Activated gamma-delta T cell (primary cell): ENCODE measurements around the gene KRT12.
"Not testable (repeated sequence)": the region's sequence is repeated elsewhere in the genome, so short reads cannot be mapped to it uniquely, and the experiment has no call there.

Source experiments
- DNase-seq: peaks from one replicate; lab custom pipeline; 2025; lab: John Stamatoyannopoulos, UW

Gene KRT12

DNA sequence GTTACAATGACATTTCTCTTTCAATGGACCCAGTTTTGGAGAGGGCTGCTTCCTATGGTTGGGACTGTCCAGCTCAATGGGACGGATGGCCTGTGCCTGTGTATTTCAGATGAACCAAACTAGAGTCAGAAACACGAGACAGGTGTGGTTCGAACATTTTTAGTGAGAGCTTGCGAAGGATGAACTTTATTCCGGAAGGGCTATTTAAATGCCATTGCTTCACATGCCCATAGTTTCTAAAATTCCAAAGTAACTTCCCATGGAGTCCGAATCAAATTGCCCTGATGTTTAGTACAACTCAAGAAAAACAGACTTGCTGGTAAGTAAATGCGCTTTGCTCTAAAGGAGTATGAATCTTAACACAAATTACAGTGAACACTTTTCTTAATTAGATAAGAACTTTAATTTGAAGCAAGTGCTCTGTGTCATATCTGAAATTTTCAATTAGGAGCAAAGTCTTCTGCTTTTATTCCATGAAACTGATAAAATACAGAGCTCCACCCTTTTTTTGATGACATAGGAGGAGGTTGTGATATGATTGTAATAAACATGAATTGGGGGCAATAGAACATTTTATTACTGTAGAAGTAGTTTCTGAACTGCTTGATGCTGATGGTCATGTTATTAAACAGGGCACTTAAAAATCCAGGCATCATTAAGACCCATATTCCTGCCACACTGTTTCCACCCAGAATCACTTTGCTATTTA lies 16.8 kb upstream of the KRT12 start:
- DNase-seq, result no peak

- no peak for DNase-seq
Observed at GRCh38 chr17:40883031-40883430, 16.0 kb upstream of the KRT12 start.

- no peak for DNase-seq
Observed at GRCh38 chr17:40879026-40879425, 12.0 kb upstream of the KRT12 start.

- DNase-seq, result no peak
Observed at GRCh38 chr17:40878044-40878443, 11.0 kb upstream of the KRT12 start.

- DNase-seq, result no peak
Observed at GRCh38 chr17:40873801-40874200, 6.8 kb upstream of the KRT12 start.

DNA sequence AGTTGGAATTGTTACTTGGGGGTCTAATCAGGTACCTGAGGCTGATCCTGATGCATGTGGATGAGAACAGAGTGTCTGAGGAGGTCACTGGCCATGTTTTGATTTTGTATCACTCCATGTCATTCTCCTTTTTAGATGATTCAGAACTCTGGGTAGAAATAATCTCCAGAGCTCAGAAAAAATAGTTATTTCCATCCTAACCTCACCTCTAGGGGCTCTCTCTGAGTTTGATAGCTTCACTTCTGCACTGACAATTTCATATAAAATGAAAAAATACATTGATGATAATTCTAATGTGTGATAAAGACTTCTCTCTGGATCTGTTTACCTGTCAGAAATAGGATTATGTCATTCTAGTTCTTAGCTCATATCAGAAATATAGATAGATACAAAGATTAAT lies 6.2 kb upstream of the KRT12 start:
- DNase-seq, result no peak

DNA sequence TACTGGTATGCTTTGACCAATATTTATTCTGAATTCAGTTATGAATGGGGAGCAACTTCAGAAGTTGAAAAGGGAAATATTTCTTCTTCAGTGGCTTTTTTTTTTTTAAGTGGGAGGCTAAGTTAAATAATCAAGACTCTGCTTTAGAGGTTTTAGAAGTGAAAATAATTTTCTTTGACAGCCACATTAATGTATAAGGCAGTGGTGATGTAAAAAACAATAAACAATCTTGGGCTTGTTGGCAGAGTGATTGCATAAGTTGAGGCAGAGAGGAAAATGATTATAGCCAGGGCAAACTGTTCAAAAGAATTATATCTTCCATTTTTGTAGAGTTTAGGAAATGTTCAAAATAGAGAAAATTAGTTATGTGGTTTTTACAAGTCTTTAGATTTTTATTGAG lies 5.4 kb upstream of the KRT12 start:
- DNase-seq, result no peak

DNA sequence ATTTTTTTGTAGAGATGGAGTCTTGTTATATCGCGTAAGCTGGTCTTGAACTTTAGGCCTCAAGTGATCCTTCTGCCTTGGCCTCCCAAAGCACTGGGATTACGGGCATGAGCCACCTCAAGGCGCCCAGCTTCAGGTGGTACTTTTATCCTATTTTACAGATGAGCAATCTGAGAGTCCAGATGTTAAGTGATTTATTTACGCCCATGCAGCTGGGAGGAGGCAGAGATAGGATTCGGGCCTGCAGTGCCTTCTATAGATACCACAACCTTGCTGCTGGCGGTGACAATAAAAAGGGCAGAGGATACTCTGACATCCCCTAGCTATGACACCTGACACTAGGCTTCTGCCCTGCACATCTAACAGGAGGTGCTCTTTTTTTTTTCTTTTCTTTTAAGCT lies 4.3 kb upstream of the KRT12 start:
- no peak for DNase-seq

DNA sequence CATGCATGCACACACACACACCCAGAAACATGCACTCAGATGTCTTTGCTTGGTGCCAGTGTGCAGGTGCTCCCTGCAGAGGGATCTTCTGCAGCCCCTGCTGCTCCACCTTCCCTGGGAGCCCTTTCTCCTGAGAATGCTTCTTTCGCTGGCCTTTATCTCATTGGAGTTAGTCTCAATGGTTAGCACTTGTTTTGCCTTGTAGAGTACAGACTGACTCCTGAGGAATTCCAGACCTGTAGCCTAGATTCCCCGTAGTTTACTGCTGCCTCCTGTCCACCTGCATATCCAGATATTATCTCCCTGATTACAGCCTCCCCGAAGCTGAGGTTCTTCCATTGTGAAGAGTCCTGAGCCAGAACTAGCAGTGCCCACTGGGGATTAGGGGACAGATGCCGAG lies 3.1 kb upstream of the KRT12 start:
- DNase-seq, result no peak

DNA sequence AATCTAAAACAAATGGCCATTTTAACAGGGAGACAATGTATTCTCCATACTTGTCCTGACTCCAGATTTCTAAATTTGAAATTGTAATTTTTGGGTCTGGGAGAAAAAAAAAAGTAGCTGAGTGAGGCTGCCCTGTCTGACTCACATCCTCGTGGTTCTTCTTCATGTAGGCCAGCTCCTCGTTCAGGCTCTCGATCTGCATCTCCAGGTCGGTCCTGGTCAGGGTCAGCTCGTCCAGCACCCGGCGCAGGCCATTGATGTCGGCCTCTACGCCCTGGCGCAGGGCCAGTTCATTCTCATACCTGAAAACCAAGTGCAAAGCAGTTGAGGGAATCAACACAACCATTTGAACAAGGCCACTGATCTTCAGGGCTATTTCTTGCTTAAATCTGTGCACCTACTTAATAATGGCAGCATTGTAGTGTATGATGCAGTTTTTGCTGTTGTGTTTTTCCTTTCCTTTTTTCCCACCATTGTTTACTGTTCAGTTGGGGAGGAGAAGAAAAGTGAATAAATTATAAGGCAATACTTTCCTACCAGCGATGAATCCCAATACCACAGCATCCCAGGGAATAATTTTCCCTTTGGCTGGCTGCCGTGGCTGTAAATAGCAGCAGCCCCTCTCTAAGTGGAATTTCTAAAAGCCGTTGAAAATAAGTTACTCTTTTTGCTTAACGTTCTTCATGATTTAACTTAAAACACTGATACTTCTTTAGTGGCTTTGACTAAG lies 2.2 kb downstream of the KRT12 start:
- DNase-seq, result no peak

GRCh38 chr17:40862985-40863733 lies 3.9 kb downstream of the KRT12 start:
- DNase-seq, result no peak

- no peak for DNase-seq
Observed at GRCh38 chr17:40859536-40859935, 7.5 kb downstream of the KRT12 start.

- not testable (repeated sequence) for DNase-seq
Observed at GRCh38 chr17:40858667-40859066, 8.4 kb downstream of the KRT12 start.

GRCh38 chr17:40857535-40857934 lies 9.5 kb downstream of the KRT12 start:
- DNase-seq, result no peak

DNA sequence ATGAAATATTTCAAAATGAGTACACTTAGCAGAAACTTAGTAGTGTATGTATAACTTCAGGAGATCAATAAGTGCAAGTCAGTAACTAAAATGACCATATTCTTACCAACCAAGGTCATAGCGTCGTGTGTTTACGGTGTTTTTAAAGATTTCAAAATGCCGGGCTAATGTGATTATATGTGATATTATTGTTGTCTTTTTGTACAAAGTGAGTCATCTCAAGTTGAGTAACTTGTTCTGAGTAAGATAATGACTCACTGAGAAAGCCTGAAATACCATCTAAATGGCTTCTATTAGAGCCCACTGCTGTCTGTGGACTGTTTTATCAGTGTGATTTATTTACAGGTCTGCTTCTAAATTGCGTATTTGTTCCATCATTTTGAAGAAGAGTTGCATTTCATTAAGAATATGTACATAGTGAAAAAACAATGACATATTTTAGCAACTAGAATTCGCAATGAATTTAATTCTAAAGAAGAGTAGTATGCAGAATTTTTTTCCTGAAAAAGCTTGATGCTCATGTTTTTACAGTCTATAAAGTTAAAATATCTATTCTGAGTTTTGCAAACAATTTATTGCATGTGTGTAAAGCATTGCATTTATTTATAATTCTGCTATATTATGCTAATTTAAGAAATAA lies 12.7 kb downstream of the KRT12 start:
- DNase-seq, result no peak

DNA sequence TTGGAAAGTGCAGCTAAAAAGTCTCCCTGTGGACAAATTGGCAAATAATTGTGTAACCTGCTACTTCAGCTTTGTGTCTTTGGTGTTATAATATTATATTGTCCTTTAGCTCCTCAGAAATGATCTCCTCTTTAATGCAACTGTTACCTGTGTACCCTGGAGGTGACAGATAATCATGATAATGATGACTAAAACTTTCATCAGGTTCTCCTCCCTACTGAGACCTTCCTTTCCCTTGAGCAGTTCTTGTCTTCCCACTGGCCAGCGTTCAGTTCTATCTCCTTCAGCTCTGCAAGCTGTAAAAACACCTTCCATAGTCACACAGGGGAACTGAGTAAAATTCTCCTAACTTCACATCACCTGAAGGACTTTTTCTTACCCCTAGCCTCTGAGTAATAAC lies 14.7 kb downstream of the KRT12 start:
- DNase-seq, result no peak

DNA sequence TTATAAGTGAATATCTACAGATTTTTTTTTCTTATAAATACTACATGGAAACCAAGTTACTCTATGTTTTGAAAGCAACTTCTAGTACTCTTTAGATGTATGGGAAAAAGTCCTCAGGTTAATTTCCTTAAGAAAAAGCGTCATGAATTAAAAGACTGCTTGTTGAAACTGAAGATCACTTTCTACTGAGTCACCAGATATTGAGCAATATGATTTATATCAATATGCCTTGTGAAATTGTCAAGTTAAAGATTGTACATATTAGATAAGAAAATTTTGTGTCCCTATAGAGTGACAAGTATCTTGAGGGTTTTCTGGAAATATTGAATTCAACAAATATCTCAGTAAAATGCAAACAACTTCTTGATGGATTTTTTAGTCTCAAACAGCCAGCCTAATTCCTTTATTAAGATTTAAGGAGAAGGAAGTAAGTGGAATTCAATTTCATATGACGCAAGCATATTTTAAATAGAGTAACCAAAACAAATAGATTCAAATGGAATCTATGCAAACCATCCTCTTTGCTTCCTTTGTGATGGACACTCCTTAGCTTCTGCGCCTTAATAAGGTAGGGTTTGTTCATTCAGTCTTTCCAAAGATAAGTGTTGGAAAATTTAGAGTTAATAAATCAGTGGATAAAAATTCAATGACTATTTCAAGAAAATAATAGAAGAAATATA lies 16.6 kb downstream of the KRT12 start:
- no peak for DNase-seq

DNA sequence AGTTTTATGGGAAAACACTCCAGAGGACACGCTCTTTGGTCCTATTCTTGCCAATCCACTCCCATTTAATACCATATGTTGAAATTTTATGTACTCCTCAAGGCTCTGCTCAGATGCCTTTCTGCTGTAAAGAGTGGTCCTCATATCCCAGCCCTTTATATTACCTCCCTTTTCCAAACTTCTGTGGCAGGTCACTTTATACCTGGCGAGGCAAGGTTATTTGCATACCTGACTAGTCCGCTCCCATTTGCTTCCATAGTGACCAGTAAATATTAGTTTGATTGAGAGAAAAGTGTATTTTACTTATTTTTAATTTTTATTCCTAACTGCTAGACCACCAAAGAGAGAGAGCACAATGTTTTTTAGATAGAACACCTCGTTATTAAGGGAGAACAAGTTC lies 17.3 kb downstream of the KRT12 start:
- no peak for DNase-seq

- DNase-seq, result no peak
Observed at GRCh38 chr17:40848583-40849235, 18.3 kb downstream of the KRT12 start.

DNA sequence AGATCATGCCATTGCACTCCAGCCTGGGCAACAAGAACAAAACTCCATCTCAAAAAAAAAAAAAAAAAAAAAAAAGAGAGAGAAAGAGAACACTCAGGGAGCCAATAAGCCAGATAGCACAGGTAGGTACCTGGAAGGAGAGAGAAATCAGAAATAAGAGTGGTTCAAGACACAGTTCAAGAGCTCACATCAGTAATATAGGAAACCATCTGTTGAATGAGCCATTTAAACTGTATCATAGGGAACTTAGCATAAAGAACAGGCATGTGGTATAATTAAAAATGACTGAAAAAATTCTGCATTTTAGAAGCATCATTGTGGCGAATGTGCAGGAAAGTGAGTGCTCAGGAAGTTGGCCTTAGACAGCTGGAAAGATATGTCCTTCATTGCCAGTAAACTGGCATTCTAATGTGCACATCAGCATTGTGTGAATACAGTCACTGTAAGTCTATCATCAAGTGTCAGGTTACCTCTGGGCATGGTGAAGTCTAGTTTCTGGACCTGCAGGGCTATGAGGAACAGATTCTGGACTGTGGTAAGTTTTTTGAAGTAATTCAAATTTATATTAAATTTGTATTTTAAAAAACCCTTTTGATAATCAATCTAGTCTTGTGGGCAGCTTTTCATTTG lies 20.4 kb downstream of the KRT12 start:
- DNase-seq, result no peak

DNA sequence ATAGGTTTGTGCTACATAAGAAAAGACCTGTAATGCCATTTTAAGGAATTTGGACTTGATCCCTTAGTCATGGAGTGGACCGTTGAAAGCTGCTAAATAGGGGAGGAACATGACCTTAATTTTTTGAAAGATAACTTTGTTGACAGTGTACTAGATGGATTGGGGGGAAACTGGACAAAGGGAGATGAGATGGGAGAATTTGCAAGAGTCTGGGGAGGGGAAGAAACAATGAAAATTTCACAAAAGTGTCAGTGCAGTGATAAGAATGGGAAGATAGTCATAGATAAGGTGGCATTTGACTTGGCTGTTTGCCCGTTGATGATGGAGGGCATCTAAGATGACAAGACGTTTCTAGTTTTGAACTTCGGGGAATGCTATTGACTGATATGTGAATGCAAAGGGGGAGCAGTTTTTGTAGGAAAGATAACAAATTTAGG lies 22.3 kb downstream of the KRT12 start:
- no peak for DNase-seq
